ENCODE results near the gene THSD7B.

Gene THSD7B

GRCh38 chr2:136823291-136823690 lies 57.9 kb downstream of the THSD7B start:
- DNase-seq = no peak

- no peak for DNase-seq
Observed at GRCh38 chr2:136828162-136828561, 62.8 kb downstream of the THSD7B start.

- DNase-seq = no peak
Observed at GRCh38 chr2:136828774-136829173, 63.4 kb downstream of the THSD7B start.

- DNase-seq = no peak
Observed at GRCh38 chr2:136844546-136844945, 79.2 kb downstream of the THSD7B start.

- no peak for DNase-seq
Observed at GRCh38 chr2:136858656-136859055, 93.3 kb downstream of the THSD7B start.

GRCh38 chr2:136860443-136860958 lies 95.2 kb downstream of the THSD7B start:
- DNase-seq = no peak

- DNase-seq = no peak
Observed at GRCh38 chr2:136863468-136863867, 98.1 kb downstream of the THSD7B start.

- DNase-seq = no peak
Observed at GRCh38 chr2:136863874-136864273, 98.5 kb downstream of the THSD7B start.

GRCh38 chr2:136871424-136871823 lies 106.1 kb downstream of the THSD7B start:
- DNase-seq = no peak

GRCh38 chr2:136874258-136874657 lies 108.9 kb downstream of the THSD7B start:
- DNase-seq = no peak

GRCh38 chr2:136891100-136891499 lies 125.8 kb downstream of the THSD7B start:
- no peak for DNase-seq

- DNase-seq = no peak
Observed at GRCh38 chr2:136894007-136894634, 128.8 kb downstream of the THSD7B start.

- DNase-seq = no peak
Observed at GRCh38 chr2:136901732-136902131, 136.4 kb downstream of the THSD7B start.

- no peak for DNase-seq
Observed at GRCh38 chr2:136905779-136906178, 140.4 kb downstream of the THSD7B start.

- no peak for DNase-seq
Observed at GRCh38 chr2:136909777-136910176, 144.4 kb downstream of the THSD7B start.

- no peak for DNase-seq
Observed at GRCh38 chr2:136916131-136916530, 150.8 kb downstream of the THSD7B start.

- no peak for DNase-seq
Observed at GRCh38 chr2:136917411-136917881, 152.1 kb downstream of the THSD7B start.

- no peak for DNase-seq
Observed at GRCh38 chr2:136919682-136920081, 154.3 kb downstream of the THSD7B start.

GRCh38 chr2:136920652-136921333 lies 155.4 kb downstream of the THSD7B start:
- no peak for DNase-seq

GRCh38 chr2:136927156-136927555 lies 161.8 kb downstream of the THSD7B start:
- no peak for DNase-seq

GRCh38 chr2:136929531-136929930 lies 164.2 kb downstream of the THSD7B start:
- DNase-seq = no peak

GRCh38 chr2:136932700-136933099 lies 167.4 kb downstream of the THSD7B start:
- DNase-seq = no peak

- no peak for DNase-seq
Observed at GRCh38 chr2:136935119-136935518, 169.8 kb downstream of the THSD7B start.

- DNase-seq = no peak
Observed at GRCh38 chr2:136956050-136956449, 190.7 kb downstream of the THSD7B start.
